K562 (cell line): ENCODE data around the gene SOAT2.

ENCODE experiments used
- ZNF121 ChIP-seq: sonication (generic); formaldehyde crosslinking; conservative IDR thresholded peaks from 2 replicates; pipeline ENCODE4 v1.8.0; 2022; ENCODE audit warnings: missing genetic modification reagents
- TF ChIP-seq, protein P1 (sequence below), 3 experiments: IDR thresholded peaks in 2 of 3; conservative IDR thresholded peaks in 1 of 3; 2 replicates each; pipeline ENCODE4 v1.5.1; 2011 to 2012; ENCODE audit warnings: low read length in 3 of 3, mild to moderate bottlenecking in 3 of 3, control low read depth in 2 of 3, improper control_type of control experiment in 1 of 3, inconsistent platforms in 1 of 3, low read depth in 1 of 3, mixed read lengths in 1 of 3, moderate library complexity in 1 of 3; ENCODE audit not compliant: insufficient read depth in 2 of 3

- TF ChIP-seq ZNF121 (CRISPR knock-in tag), result no peak
- TF ChIP-seq, protein P1, sequence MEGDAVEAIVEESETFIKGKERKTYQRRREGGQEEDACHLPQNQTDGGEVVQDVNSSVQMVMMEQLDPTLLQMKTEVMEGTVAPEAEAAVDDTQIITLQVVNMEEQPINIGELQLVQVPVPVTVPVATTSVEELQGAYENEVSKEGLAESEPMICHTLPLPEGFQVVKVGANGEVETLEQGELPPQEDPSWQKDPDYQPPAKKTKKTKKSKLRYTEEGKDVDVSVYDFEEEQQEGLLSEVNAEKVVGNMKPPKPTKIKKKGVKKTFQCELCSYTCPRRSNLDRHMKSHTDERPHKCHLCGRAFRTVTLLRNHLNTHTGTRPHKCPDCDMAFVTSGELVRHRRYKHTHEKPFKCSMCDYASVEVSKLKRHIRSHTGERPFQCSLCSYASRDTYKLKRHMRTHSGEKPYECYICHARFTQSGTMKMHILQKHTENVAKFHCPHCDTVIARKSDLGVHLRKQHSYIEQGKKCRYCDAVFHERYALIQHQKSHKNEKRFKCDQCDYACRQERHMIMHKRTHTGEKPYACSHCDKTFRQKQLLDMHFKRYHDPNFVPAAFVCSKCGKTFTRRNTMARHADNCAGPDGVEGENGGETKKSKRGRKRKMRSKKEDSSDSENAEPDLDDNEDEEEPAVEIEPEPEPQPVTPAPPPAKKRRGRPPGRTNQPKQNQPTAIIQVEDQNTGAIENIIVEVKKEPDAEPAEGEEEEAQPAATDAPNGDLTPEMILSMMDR (IDR thresholded peaks at IDR 0.05 in 2 of 3, conservative IDR thresholded peaks at IDR 0.05 in 1 of 3; ENCODE audit: insufficient read depth in 2 of 3, low read depth in 1 of 3, low read length in 3 of 3), result no peak
These were observed 21.1 kb downstream of the SOAT2 start for GRCh38 chr12:53124352-53124723.
